SH-SY5Y (cell line): Measurements from ENCODE around the gene ACSL3.

Experiments
- GATA2 ChIP-seq: IDR thresholded peaks from 2 replicates; pipeline ENCODE4 v1.6.1; 2011; ENCODE audit warnings: mild to moderate bottlenecking, low read depth, low read length
- GATA3 ChIP-seq: IDR thresholded peaks from 2 replicates; pipeline ENCODE4 v1.6.1; 2011; ENCODE audit warnings: low read depth, mild to moderate bottlenecking, low read length, moderate library complexity

Gene ACSL3

DNA sequence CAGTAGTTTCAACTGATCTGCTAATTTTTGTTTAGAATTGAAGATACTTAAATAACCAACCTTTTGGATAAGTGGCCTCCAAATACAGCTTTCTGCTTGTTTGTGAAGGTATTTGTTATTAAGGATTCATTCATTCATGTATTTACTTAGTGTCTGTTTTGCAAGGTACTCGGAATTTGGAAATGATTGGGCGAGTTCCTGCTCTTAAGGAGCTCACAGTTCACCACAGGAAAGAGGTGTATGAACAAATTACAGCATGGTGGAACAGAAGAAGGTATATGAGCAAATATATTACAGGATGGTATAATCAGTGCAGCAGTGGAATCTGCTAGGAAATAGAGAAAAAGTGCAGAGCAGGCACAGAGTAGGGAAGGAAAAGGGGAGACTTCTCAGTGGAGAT is 4.5 kb downstream of the ACSL3 start:
- no peak for TF ChIP-seq GATA2
- no peak for TF ChIP-seq GATA3

DNA sequence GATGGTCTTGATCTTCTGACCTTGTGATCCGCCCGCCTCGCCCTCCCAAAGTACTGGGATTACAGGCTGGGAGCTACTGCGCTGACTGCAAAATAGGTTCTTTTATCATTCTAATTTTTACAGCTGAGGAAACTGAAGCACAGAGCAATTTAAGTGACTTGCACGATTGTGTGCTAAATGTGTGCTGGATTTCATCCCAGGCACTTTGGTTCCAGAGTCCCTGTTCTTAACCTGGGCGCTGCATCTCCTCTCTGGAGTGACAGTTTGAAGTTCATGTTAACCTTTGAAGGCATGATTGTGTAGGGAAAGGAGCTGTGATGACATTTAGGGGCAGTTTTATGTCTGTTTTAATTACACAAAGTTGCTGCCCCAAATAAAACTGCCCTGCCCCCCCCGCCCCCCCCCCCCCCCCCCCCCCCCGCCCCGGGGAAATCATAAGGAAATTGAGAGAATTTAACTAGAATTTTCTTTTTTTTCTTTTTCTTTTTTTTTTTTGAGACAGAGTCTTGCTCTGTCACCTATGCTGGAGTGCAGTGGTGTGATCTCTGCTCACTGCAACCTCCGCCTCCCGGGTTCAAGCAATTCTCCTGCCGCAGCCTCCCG is 5.6 kb downstream of the ACSL3 start:
- no peak for TF ChIP-seq GATA3
- no peak for TF ChIP-seq GATA2

DNA sequence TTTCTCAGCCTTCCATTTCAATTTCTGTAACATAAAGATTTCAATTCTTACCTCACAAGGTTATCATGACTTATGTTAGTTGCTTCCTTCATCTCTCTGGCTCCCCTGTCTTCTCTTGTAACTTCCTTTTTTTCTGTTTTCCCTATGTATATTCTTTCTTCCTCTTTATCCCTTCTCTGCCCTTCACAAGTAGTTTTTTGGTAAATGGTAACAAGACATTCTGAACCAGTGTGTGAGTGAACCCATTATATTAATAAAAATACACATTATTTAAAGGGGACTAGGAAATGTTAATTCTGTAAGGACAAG is 8.4 kb downstream of the ACSL3 start:
- TF ChIP-seq GATA3 (no peak), GATA2 (no peak)

- TF ChIP-seq GATA3 (no peak), GATA2 (no peak)
Observed at GRCh38 chr2:222871291-222871690, 10.5 kb downstream of the ACSL3 start.

DNA sequence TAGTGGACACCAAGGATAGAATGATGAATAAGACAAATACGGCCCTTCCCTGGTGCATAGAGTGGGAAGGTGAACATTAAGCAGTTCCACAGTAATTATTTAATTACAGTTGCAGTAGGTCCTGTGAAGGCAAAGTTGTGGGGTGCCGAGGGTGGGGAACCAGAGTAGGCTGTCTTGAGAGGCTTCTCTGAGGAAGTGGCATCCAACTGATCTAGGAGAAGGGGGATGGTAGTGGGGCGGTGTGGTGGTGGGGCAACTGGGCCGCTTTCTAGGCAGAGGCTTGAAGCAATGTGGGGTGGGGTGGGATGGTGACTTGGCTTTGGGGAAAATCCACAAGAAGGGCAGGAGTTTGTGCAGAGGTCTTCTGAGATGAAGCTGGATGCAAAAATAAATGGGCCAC is 11.7 kb downstream of the ACSL3 start:
- no peak for TF ChIP-seq GATA2

GRCh38 chr2:222875482-222875881 is 14.6 kb downstream of the ACSL3 start:
- TF ChIP-seq GATA3 (no peak), GATA2 (no peak)

DNA sequence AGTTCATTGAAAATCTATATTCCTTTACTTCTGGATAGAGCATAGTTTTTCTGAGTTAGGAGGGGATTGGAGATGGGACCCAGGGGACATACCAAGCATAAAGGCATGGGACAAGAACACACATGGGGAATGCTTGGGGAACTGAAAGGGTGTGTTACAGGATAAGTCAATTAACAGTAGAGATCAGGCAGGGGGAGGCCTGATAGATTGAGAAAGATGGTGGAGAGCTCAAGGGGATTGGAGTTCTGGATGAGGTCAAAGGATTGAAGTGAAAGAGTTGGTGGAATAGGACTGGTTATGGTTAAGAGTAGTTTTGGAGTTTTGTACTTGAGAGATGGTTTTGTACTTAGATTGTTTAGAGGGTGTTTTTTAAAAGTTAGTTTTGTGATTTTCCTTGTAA is 16.1 kb downstream of the ACSL3 start:
- TF ChIP-seq GATA2 = no peak
- TF ChIP-seq GATA3 = no peak

- no peak for TF ChIP-seq GATA2
- no peak for TF ChIP-seq GATA3
Observed at GRCh38 chr2:222877556-222878300, 16.9 kb downstream of the ACSL3 start.

DNA sequence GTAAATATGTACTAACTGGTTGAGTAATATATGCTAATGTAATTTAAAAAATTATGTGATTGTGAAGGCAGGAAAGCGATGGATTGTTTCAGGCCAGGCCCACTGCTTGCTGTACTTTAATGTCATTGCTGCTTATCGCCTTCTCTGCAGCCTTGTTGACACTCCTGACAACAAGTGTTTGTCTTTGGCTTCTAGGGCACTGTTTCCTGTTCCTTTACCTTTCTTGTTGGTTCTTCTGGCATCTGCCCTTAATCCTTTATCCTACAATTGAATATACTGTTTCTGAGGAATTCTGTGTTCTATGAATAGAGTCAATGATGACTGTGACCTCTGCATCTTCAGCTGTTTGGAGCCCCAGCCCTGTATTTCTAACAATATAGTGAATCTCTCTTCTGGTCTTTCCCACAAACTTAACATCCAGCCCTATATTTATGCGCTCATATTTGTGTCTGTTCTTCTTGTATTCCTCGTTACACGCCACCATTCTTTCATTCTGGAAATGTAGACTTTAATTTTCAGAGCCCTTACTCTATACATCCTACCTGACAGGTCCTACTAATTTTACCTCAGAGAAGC is 17.6 kb downstream of the ACSL3 start:
- TF ChIP-seq GATA3 (no peak), GATA2 (no peak)

DNA sequence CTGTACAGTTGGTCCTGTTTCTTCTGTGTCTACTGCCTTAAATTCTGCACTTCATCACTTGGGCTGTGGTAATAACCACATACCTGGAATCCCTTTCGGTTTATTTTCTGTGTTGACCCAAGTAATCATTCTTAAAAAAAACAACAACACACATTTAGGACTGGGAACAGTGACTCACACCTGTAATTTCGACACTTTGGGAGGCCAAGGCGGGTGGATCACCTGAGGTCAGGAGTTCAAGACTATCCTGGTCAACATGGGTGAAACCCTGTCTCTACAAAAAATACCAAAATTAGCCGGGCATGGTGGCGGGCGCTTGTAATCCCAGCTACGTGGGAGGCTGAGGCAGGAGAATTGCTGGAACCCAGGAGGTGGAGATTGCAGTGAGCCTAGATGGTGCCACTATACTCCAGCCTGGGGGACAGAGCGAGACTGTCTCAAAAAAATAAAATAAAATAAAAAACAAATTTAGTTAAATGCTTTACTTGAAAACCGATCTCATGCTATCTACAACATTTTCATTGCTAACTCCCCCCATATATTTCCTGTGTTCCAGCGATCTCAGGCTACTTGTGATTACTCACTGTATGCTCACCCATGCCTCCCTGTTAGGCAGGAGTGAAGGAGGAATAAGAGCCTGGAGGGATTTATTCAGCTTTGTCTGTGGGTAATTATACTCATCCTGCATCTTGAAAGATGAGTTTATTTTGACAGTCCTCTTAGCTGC is 18.2 kb downstream of the ACSL3 start:
- TF ChIP-seq GATA2 (no peak), GATA3 (no peak)

- TF ChIP-seq GATA3 (no peak), GATA2 (no peak)
Observed at GRCh38 chr2:222879604-222879933, 18.7 kb downstream of the ACSL3 start.

DNA sequence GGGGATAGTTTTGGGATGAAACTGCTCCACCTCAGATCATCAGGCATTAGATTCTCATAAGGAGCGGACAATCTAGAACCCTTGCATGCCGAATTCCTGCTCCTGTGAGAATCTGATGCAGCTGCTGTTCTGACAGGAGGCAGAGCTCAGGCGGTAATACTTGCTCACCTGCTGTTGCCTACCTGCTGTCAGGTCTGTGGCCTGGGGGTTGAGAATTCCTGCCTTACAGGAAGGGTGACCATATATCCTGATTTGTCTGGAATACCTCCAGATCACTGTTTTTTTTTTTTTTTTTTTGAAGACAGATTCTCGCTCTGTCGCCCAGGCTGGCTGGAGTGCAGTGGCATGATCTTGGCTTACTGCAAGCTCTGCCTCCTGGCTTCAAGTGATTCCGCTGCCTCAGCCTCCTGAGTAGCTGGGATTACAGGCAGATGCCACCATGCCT is 21.7 kb downstream of the ACSL3 start:
- no peak for TF ChIP-seq GATA3
- TF ChIP-seq GATA2 = no peak

- TF ChIP-seq GATA3 = no peak
- no peak for TF ChIP-seq GATA2
Observed at GRCh38 chr2:222883420-222883819, 22.6 kb downstream of the ACSL3 start.

GRCh38 chr2:222884114-222884771 is 23.4 kb downstream of the ACSL3 start:
- TF ChIP-seq GATA2 (peak; percentile 66), GATA3 (0 out of 2 replicates have a peak, but pooled peaks have one; percentile 17)

DNA sequence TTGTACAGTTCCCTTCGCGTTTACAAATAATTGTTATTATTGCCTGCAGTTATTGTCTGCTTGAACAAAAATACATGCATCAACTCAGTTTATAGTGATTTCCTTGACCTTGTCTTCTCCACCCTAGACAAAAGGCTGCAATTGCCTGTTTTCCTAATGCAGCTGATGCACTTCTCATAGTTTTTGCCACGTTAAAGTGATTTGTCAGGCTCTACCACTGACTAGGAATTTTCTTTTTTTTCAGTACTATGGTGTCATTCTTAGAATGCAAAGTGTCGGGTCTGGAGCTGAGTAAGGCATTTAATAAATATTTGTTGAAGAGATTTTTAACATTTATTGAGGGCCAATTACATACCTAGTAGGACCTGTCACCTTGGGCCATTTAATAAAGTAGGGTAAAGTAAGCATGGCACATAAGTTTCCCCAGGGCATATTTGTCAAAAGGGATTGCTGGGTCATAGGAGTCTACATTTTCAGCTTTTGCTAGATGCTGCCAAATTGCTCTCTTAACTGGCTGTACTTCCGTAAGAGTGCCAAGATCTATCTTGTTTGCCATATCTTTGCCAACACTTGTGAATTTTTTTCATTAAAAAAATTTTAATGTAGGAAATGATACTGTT is 24.1 kb downstream of the ACSL3 start:
- no peak for TF ChIP-seq GATA3
- TF ChIP-seq GATA2 = no peak

DNA sequence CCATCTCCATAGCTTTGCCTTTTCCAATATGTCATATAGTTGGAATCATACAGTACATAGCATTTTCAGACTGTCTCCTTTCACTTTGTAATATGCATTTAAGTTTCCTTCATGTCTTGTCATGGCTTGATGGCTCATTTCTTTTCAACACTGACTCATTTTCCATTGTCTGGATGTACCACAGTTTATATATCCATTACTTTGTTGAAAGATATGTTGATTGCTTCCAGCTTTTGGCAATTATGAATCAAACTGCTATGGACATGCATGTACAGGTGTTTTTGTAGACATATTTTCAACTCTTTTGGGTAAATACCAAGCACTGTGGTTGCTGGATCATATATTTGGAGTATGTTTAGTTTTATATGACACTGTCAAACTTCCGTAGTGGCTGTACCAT is 26.3 kb downstream of the ACSL3 start:
- TF ChIP-seq GATA2 (no peak), GATA3 (no peak)
